GM12865 (cell line): Measurements from ENCODE around the gene CDK15.
"Not testable (repeated sequence)": the region's sequence is repeated elsewhere in the genome, so short reads cannot be mapped to it uniquely, and the experiment has no call there.

Source experiments
- DNase-seq: peaks from one replicate; pipeline ENCODE4 v3.0.0; 2010; ENCODE audit warnings: low read depth
- H3K4me3 ChIP-seq: 2 replicates; pipeline ENCODE4 v1.5.1; 2011; ENCODE audit warnings: mild to moderate bottlenecking, low read depth, low read length, control low read depth
- TF ChIP-seq, protein P1 (sequence below): IDR thresholded peaks from 2 replicates; pipeline ENCODE4 v1.5.1; 2011; ENCODE audit warnings: low read length, control low read depth, low read depth, inconsistent platforms; ENCODE audit not compliant: insufficient read depth; ENCODE audit errors: missing control alignments

Gene CDK15

DNA sequence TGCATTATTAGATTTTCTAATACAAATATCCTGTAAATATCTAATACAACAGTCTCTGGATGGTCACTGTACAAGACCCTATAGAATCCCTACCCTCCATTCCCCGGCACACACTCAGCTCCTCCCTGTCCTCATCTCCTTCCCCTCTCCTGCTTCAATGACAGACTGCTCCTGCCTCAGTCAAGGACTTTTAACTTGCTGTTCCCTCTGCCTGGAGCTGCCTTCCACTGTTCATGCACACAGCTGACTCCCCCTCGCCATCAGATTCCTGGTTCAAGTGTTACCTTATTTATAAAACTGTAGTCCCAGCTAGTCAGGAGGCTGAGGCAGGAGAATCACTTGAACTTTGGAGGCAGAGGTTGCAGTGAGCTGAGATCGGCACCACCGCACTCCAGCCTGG lies 3.3 kb downstream of the CDK15 start:
- H3K4me3 ChIP-seq: no peak overlapping the region
- DNase-seq: no peak
- TF ChIP-seq, protein P1, sequence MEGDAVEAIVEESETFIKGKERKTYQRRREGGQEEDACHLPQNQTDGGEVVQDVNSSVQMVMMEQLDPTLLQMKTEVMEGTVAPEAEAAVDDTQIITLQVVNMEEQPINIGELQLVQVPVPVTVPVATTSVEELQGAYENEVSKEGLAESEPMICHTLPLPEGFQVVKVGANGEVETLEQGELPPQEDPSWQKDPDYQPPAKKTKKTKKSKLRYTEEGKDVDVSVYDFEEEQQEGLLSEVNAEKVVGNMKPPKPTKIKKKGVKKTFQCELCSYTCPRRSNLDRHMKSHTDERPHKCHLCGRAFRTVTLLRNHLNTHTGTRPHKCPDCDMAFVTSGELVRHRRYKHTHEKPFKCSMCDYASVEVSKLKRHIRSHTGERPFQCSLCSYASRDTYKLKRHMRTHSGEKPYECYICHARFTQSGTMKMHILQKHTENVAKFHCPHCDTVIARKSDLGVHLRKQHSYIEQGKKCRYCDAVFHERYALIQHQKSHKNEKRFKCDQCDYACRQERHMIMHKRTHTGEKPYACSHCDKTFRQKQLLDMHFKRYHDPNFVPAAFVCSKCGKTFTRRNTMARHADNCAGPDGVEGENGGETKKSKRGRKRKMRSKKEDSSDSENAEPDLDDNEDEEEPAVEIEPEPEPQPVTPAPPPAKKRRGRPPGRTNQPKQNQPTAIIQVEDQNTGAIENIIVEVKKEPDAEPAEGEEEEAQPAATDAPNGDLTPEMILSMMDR: no peak

DNA sequence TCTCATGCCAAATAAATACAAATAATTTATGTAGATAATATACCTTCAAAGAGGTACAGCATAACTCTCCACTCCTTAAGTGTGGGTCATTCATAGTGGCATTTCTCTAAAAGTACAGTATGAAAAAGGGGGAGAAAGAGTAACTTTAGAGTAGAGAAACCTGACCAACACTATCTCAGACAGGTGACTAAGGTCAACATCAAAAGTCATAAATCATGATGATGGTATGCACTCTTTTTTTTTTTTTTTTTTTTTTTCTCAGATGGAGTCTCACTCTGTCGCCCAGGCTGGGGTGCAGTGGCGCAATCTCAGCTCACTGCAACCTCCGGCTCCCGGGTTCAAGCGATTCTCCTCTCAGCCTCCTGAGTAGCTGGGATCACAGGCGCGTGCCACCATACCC lies 4.3 kb downstream of the CDK15 start:
- not testable (repeated sequence) for H3K4me3 ChIP-seq, DNase-seq

DNA sequence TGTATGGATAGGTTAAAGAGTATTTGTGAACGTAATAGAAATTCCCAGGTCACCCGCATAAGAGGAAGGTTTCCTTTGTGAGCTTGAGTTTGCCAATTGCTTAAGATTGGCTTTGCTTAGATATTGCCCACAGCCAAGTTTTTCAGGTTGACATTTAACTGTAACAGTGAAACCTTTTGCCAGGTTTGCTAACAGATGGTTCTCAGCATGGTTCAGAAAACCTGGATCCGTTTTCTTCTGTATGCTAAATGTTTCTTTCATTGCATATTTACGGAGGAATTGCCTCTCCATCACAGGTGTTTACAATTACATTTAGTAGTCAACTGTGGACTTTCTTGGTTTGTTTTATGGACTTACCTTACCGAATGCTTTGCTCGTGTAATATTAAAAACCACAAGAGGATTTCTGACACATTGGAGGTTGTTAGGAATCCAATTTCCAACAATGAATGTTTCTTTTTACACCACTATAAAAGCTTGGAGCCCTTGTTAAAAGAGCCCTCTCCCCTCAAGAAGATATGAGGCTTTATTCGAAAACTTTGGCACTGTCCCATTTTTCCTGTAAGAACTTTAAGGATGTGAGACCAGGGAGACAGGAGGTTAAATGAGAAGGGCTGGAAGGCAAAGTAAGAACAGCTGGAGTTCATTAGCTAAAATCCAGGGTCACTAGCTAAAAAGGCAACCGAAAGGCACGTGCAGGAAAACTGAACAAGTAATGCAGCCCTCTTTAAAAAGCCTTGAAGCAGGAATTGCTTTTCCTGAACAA lies 7.8 kb downstream of the CDK15 start:
- no peak for DNase-seq
- H3K4me3 ChIP-seq: no peak overlapping the region

DNA sequence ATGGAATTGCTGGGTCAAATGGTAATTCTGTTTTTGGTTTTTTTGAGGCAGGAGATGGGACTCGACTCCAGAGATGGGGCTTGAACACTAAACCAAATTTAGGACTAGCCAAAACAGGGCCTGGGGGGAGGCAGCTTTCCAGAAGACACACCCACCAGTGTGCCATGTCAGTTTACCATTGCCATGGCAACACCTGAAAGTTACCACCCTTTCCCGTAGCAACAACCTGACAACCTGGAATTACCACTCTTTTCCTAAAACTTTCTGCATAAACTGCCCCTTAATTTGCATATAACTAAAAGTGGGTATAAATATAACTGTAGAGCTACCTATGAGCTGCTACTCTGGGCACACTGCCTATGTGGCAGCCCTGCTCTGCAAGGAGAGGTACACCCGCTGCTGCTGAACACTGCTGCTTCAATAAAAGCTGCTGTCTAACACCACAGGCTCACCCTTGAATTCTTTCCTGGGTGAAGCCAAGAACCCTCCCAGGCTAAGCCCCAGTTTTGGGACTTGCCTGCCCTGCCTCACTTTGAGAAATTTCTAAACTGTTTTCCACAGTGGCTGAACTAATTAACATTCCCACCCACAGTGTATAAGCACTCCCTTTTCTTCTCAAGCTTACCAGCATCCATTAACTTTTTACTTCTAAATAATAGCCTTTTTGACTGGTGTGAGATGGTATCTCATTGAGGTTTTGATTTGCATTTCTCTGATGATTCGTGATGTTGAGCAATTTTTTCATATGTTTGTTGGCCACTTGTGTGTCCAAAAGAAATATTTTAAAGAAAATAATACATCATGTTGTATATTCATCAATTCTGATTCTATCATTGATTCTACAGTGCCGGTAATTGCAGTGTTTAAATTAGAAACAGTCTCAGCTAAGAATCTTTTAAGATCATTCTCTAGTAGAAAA lies 10.6 kb downstream of the CDK15 start:
- no peak for DNase-seq
- TF ChIP-seq, protein P1: no peak
- no peak overlapping the region for H3K4me3 ChIP-seq

More for the DNA sequence above, 7.8 kb downstream of the CDK15 start:
- TF ChIP-seq, protein P1: no peak

DNA sequence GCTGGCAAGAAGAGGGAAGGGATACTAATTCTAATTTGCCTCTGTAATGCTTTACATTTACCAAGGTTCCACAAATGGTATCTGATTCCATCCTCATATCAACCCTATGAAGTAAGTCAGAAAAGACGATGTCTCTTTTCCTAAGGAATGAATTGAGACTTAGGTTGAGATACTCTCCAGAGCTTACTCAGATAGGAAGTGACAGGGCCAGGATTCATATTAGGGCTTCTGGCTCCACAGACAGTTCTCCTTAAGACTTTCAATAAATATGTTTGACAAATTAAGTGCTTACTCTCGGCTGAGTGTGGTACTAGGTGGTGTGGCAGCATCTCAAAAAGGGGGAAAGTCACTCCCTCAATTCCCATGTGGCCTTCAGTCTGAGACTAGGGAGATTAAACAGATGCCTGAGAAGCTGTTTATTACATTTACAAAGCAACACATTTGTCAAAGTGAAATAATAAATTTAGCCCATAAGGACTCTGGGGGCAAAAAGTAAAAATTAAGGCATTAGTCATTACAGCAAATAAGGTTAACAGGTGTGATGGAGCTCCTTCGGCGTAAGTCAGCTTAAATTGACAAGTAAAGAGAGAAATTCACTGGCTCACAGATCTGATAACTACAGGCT lies 14.2 kb downstream of the CDK15 start:
- TF ChIP-seq, protein P1: no peak
- no peak overlapping the region for H3K4me3 ChIP-seq
- DNase-seq: no peak

DNA sequence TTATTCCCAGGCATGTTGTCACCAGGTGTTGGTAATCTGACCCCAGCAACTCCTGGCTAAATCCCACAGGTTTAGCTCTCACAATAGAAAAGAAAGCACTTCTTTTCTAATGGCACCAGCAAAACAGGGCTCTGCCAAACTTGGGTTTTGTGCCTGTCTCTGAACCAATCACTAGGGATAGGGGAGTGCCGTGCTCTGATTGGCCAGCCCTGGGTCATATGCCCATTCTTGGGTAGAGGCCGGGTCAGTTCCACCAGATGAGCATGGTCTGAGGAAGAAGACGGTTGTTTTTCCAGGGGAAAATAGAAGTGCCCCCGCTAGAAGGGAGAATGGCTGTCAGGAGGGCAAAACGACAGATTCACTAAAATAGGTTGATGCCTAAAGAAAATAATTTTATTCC lies 14.7 kb downstream of the CDK15 start:
- H3K4me3 ChIP-seq: no peak overlapping the region
- TF ChIP-seq, protein P1: no peak
- DNase-seq: no peak

DNA sequence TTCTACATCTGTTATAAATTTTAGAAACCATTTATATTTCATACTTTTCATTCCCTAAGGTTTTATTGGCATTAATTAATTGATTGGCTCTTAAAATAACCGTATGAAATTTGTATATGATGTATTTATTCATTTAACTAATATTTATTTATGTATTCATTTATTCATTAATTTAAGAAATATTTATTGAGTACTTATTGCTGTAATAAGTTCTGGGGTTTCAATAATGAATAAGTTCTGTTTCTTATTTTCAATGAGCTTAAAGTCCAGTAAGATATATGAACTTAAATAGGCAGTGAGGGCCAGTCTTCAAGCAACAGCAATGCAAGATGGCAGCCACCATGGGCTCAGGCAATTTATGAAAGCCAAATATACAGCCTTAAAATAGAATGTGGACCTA lies 17.9 kb downstream of the CDK15 start:
- DNase-seq: no peak
- TF ChIP-seq, protein P1: no peak
- H3K4me3 ChIP-seq: no peak overlapping the region
